Tibial artery (tissue), 4 donors: ENCODE data around the gene PTK7.
A peak's percentile ranks its signal among the peaks of the same experiment; 100 is the strongest.

Source experiments
- DNase-seq, 2 donors: peaks; one replicate each; pipeline ENCODE4 v3.0.0-alpha.2; 2019
- H3K27ac ChIP-seq, 2 donors: fragments of 200-600 bp; sonication (generic) in 1 of 2; 1 replicate in 1 of 2; 2 replicates in 1 of 2; pipeline ENCODE4 v1.5.1; 2018 to 2019; ENCODE audit warnings: mild to moderate bottlenecking in 1 of 2
- H3K27me3 ChIP-seq, 2 donors: fragments of 200-600 bp; sonication (generic) in 1 of 2; one replicate each; pipeline versions ENCODE4 v1.5.1 to v1.6.0; 2016 to 2019
- H3K36me3 ChIP-seq, 3 donors: fragments of 200-600 bp; sonication (generic) in 2 of 3; one replicate each; pipeline ENCODE4 v1.5.1; 2016 to 2019; ENCODE audit warnings: mild to moderate bottlenecking in 2 of 3
- H3K4me1 ChIP-seq, 4 donors: fragments of 200-600 bp; sonication (generic) in 2 of 4; 1 replicate in 3 of 4; 2 replicates in 1 of 4; pipeline ENCODE4 v1.5.1; 2016 to 2019
- H3K4me3 ChIP-seq, 2 donors: fragments of 200-600 bp; sonication (generic) in 1 of 2; 1 replicate in 1 of 2; 2 replicates in 1 of 2; pipeline ENCODE4 v1.5.1; 2018 to 2019; ENCODE audit warnings: mild to moderate bottlenecking in 2 of 2
- H3K9me3 ChIP-seq, 3 donors: fragments of 200-600 bp; sonication (generic) in 1 of 3; one replicate each; pipeline ENCODE4 v1.5.1; 2016 to 2019
- intact Hi-C: fragments of 100-400 bp; cut with DNase I; formaldehyde crosslinking; loops from one replicate; pipeline ENCODE4 v1.15.0; 2023; ENCODE audit warnings: low total_unique reads
- TF ChIP-seq, protein P1 (sequence below), 2 experiments: fragments of 200-600 bp in 1 of 2; fragments of 450-650 bp in 1 of 2; IDR thresholded peaks; one replicate each; pipeline ENCODE4 v1.5.1; 2017 to 2019; ENCODE audit warnings: antibody characterized with exemption in 2 of 2, mild to moderate bottlenecking in 1 of 2, moderate library complexity in 1 of 2

PTK7 gene

GRCh38 chr6:43186019-43186418, 109.9 kb downstream of the PTK7 start:
- H3K9me3 ChIP-seq = no peaks in the 10 kb centered on the region
- no peak overlapping the region for H3K4me3 ChIP-seq
- no peak overlapping the region for H3K27ac ChIP-seq
- H3K36me3 ChIP-seq = peaks cover 0 to 52% (median 37%) of the 10 kb centered on the region in 3 donors
- intact Hi-C loops = no loop called here
- H3K4me1 ChIP-seq = peaks cover 0 to 23% (median 13%) of the 10 kb centered on the region in 4 donors
- TF ChIP-seq, protein P1, sequence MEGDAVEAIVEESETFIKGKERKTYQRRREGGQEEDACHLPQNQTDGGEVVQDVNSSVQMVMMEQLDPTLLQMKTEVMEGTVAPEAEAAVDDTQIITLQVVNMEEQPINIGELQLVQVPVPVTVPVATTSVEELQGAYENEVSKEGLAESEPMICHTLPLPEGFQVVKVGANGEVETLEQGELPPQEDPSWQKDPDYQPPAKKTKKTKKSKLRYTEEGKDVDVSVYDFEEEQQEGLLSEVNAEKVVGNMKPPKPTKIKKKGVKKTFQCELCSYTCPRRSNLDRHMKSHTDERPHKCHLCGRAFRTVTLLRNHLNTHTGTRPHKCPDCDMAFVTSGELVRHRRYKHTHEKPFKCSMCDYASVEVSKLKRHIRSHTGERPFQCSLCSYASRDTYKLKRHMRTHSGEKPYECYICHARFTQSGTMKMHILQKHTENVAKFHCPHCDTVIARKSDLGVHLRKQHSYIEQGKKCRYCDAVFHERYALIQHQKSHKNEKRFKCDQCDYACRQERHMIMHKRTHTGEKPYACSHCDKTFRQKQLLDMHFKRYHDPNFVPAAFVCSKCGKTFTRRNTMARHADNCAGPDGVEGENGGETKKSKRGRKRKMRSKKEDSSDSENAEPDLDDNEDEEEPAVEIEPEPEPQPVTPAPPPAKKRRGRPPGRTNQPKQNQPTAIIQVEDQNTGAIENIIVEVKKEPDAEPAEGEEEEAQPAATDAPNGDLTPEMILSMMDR (IDR thresholded peaks at IDR 0.05) = no peak
- H3K27me3 ChIP-seq = no peaks in the 10 kb centered on the region
- DNase-seq = peak in 1 of 2 donors; percentile 59

GRCh38 chr6:43186706-43187105, 110.6 kb downstream of the PTK7 start:
- no peaks in the 10 kb centered on the region for H3K9me3 ChIP-seq
- peaks cover 0 to 57% (median 37%) of the 10 kb centered on the region in 3 donors for H3K36me3 ChIP-seq
- H3K4me1 ChIP-seq = peaks cover 0 to 16% (median 8%) of the 10 kb centered on the region in 4 donors
- intact Hi-C loops = no loop called here
- peak in 1 of 2 donors; percentile 7 for DNase-seq
- no peak overlapping the region for H3K27ac ChIP-seq
- TF ChIP-seq, protein P1 (IDR thresholded peaks at IDR 0.05) = no peak
- H3K4me3 ChIP-seq = no peak overlapping the region
- no peaks in the 10 kb centered on the region for H3K27me3 ChIP-seq

- Histone ChIP-seq H3K4me3 (no peak overlapping the region), H3K27me3 (no peaks in the 10 kb centered on the region), H3K9me3 (no peaks in the 10 kb centered on the region), H3K27ac (no peak overlapping the region), H3K36me3 (peaks cover 0 to 68% (median 45%) of the 10 kb centered on the region in 3 donors), H3K4me1 (peaks cover 0 to 12% (median 5%) of the 10 kb centered on the region in 4 donors)
- intact Hi-C loops = no loop called here
- TF ChIP-seq, protein P1 (IDR thresholded peaks at IDR 0.05) = no peak
- DNase-seq = peak in 1 of 2 donors; percentile 16
Observed at GRCh38 chr6:43187821-43188220, 111.7 kb downstream of the PTK7 start.

- TF ChIP-seq, protein P1 (IDR thresholded peaks at IDR 0.05) = no peak
- H3K9me3 ChIP-seq = no peaks in the 10 kb centered on the region
- no peaks in the 10 kb centered on the region for H3K27me3 ChIP-seq
- no peak overlapping the region for H3K27ac ChIP-seq
- no peak overlapping the region for H3K4me3 ChIP-seq
- DNase-seq = peak in 1 of 2 donors; percentile 31
- H3K4me1 ChIP-seq = peaks cover 0 to 8% (median 2%) of the 10 kb centered on the region in 4 donors
- intact Hi-C loops = no loop called here
- H3K36me3 ChIP-seq = peaks cover 0 to 74% (median 50%) of the 10 kb centered on the region in 3 donors
Observed at GRCh38 chr6:43188426-43188825, 112.3 kb downstream of the PTK7 start.

GRCh38 chr6:43189776-43190304, 113.7 kb downstream of the PTK7 start:
- TF ChIP-seq, protein P1 (IDR thresholded peaks at IDR 0.05) = no peak
- H3K27me3 ChIP-seq = no peaks in the 10 kb centered on the region
- no peaks in the 10 kb centered on the region for H3K4me1 ChIP-seq
- intact Hi-C loops = no loop called here
- H3K27ac ChIP-seq = no peak overlapping the region
- no peak for DNase-seq
- no peak overlapping the region for H3K4me3 ChIP-seq
- H3K36me3 ChIP-seq = peaks cover 10 to 81% (median 64%) of the 10 kb centered on the region in 3 donors
- no peaks in the 10 kb centered on the region for H3K9me3 ChIP-seq
